Measurements from ENCODE around the gene CGB7. TPM values are rescaled to one million over a fixed set of nuclear protein-coding genes. Genes with fewer than 3 reads are reported as not detected.
"Not testable (repeated sequence)": the region's sequence is repeated elsewhere in the genome, so short reads cannot be mapped to it uniquely, and the experiment has no call there.

Gene CGB7
- total and polyA plus RNA-seq, 10 of the 15 experiments (the other 5 are each of a cell fraction or from before 2014, with no cell fraction given): 0.06 TPM; not detected in 9

- 55% methylated on average over 23 of the region's 24 CpGs for WGBS (ENCODE audit: insufficient coverage, insufficient replicate concordance, low lambda C conversion rate, missing lambda C conversion rate)
- SMC1A ChIA-PET (ENCODE audit: uncharacterized antibody, unreplicated experiment); FAIRE-seq; H3K4me3 ChIP-seq; H3K27me3 ChIP-seq (replicated peaks in 1 of 2; ENCODE audit: control insufficient read depth in 2 of 2, insufficient read depth in 2 of 2, low read length in 1 of 2); H3K9me3 ChIP-seq (replicated peaks; ENCODE audit: control insufficient read depth, insufficient read depth, low read length); BruUV-seq (replicated peaks); POLR2A ChIA-PET; intact Hi-C loops (cut with micrococcal nuclease; ENCODE audit: unreplicated experiment); CTCF ChIA-PET; H3K36me3 ChIP-seq (ENCODE audit: control insufficient read depth in 2 of 2, insufficient read depth in 2 of 2, low read length in 1 of 2); RAD21 ChIA-PET (ENCODE audit: unreplicated experiment); H3K4me2 ChIP-seq (ENCODE audit: control insufficient read depth, insufficient read depth); H3K4me1 ChIP-seq (ENCODE audit: control insufficient read depth, insufficient read depth, low read length); H4K20me1 ChIP-seq (ENCODE audit: control insufficient read depth, insufficient read depth); ATAC-seq; in situ Hi-C loops (cut with MboI); H3K27ac ChIP-seq (ENCODE audit: control insufficient read depth, insufficient read depth); H3K9ac ChIP-seq (ENCODE audit: control insufficient read depth, insufficient read depth, low read length); H3K79me2 ChIP-seq (ENCODE audit: control insufficient read depth, insufficient read depth, low read length); H2AFZ ChIP-seq (ENCODE audit: control insufficient read depth, low read depth, low read length); DNase-seq (ENCODE audit: low read depth, low spot score): not testable (repeated sequence)
These were observed 7.0 kb downstream of the CGB7 start for GRCh38 chr19:49050376-49051033.

GRCh38 chr19:49049834-49050233 is 7.7 kb downstream of the CGB7 start:
- FAIRE-seq; H3K27ac ChIP-seq (ENCODE audit: control insufficient read depth, insufficient read depth); H3K27me3 ChIP-seq (replicated peaks in 1 of 2; ENCODE audit: control insufficient read depth in 2 of 2, insufficient read depth in 2 of 2, low read length in 1 of 2); H3K4me3 ChIP-seq; in situ Hi-C loops (cut with MboI); H3K9me3 ChIP-seq (replicated peaks; ENCODE audit: control insufficient read depth, insufficient read depth, low read length); ATAC-seq; intact Hi-C loops (cut with micrococcal nuclease; ENCODE audit: unreplicated experiment); H4K20me1 ChIP-seq (ENCODE audit: control insufficient read depth, insufficient read depth); H3K9ac ChIP-seq (ENCODE audit: control insufficient read depth, insufficient read depth, low read length); H3K4me2 ChIP-seq (ENCODE audit: control insufficient read depth, insufficient read depth); DNase-seq (ENCODE audit: low read depth, low spot score); RAD21 ChIA-PET (ENCODE audit: unreplicated experiment); H3K36me3 ChIP-seq (ENCODE audit: control insufficient read depth in 2 of 2, insufficient read depth in 2 of 2, low read length in 1 of 2); H3K79me2 ChIP-seq (ENCODE audit: control insufficient read depth, insufficient read depth, low read length); POLR2A ChIA-PET; SMC1A ChIA-PET (ENCODE audit: uncharacterized antibody, unreplicated experiment); H3K4me1 ChIP-seq (ENCODE audit: control insufficient read depth, insufficient read depth, low read length); BruUV-seq (replicated peaks); H2AFZ ChIP-seq (ENCODE audit: control insufficient read depth, low read depth, low read length); CTCF ChIA-PET: not testable (repeated sequence)
- WGBS (ENCODE audit: insufficient coverage, insufficient replicate concordance, low lambda C conversion rate, missing lambda C conversion rate): 5% methylated on average over 2 of the region's 4 CpGs

GRCh38 chr19:49049011-49049410 is 8.5 kb downstream of the CGB7 start, which contains the start of gene CGB8:
CGB8 (minus strand) TSS chr19:49049111; CDS start chr19:49048739, 372 bp downstream.
- POLR2A ChIA-PET; H3K79me2 ChIP-seq (ENCODE audit: control insufficient read depth, insufficient read depth, low read length); H3K9ac ChIP-seq (ENCODE audit: control insufficient read depth, insufficient read depth, low read length); H3K4me1 ChIP-seq (ENCODE audit: control insufficient read depth, insufficient read depth, low read length); H3K27ac ChIP-seq (ENCODE audit: control insufficient read depth, insufficient read depth); DNase-seq (ENCODE audit: low read depth, low spot score); FAIRE-seq; CTCF ChIA-PET; H3K27me3 ChIP-seq (replicated peaks in 1 of 2; ENCODE audit: control insufficient read depth in 2 of 2, insufficient read depth in 2 of 2, low read length in 1 of 2); H2AFZ ChIP-seq (ENCODE audit: control insufficient read depth, low read depth, low read length); H4K20me1 ChIP-seq (ENCODE audit: control insufficient read depth, insufficient read depth); in situ Hi-C loops (cut with MboI); H3K9me3 ChIP-seq (replicated peaks; ENCODE audit: control insufficient read depth, insufficient read depth, low read length); SMC1A ChIA-PET (ENCODE audit: uncharacterized antibody, unreplicated experiment); ATAC-seq; RAD21 ChIA-PET (ENCODE audit: unreplicated experiment); H3K4me2 ChIP-seq (ENCODE audit: control insufficient read depth, insufficient read depth); BruUV-seq (replicated peaks); H3K4me3 ChIP-seq; intact Hi-C loops (cut with micrococcal nuclease; ENCODE audit: unreplicated experiment); H3K36me3 ChIP-seq (ENCODE audit: control insufficient read depth in 2 of 2, insufficient read depth in 2 of 2, low read length in 1 of 2): not testable (repeated sequence)
- 50% methylated on average over 6 of the region's 12 CpGs for whole genome bisulfite sequencing (ENCODE audit: insufficient coverage, insufficient replicate concordance, low lambda C conversion rate, missing lambda C conversion rate)

- H3K4me3 ChIP-seq; POLR2A ChIA-PET; CTCF ChIA-PET; BruUV-seq (replicated peaks); intact Hi-C loops (cut with micrococcal nuclease; ENCODE audit: unreplicated experiment); SMC1A ChIA-PET (ENCODE audit: uncharacterized antibody, unreplicated experiment); RAD21 ChIA-PET (ENCODE audit: unreplicated experiment); H3K79me2 ChIP-seq (ENCODE audit: control insufficient read depth, insufficient read depth, low read length); H3K27ac ChIP-seq (ENCODE audit: control insufficient read depth, insufficient read depth); DNase-seq (ENCODE audit: low read depth, low spot score); H3K27me3 ChIP-seq (replicated peaks in 1 of 2; ENCODE audit: control insufficient read depth in 2 of 2, insufficient read depth in 2 of 2, low read length in 1 of 2); in situ Hi-C loops (cut with MboI); H2AFZ ChIP-seq (ENCODE audit: control insufficient read depth, low read depth, low read length); H3K4me2 ChIP-seq (ENCODE audit: control insufficient read depth, insufficient read depth); H3K9me3 ChIP-seq (replicated peaks; ENCODE audit: control insufficient read depth, insufficient read depth, low read length); H4K20me1 ChIP-seq (ENCODE audit: control insufficient read depth, insufficient read depth); H3K9ac ChIP-seq (ENCODE audit: control insufficient read depth, insufficient read depth, low read length); H3K36me3 ChIP-seq (ENCODE audit: control insufficient read depth in 2 of 2, insufficient read depth in 2 of 2, low read length in 1 of 2); ATAC-seq; H3K4me1 ChIP-seq (ENCODE audit: control insufficient read depth, insufficient read depth, low read length); FAIRE-seq: not testable (repeated sequence)
- WGBS (ENCODE audit: insufficient coverage, insufficient replicate concordance, low lambda C conversion rate, missing lambda C conversion rate): 42% methylated on average over 14 of the region's 15 CpGs
These were observed 14.0 kb downstream of the CGB7 start, which contains the start of gene CGB5 for GRCh38 chr19:49043548-49043947. CGB5 (plus strand) TSS chr19:49043848; CDS start chr19:49044210, 362 bp downstream.

Measured in GM12878 (cell line).